ENCODE data around the gene TMCC3.
"Not testable (repeated sequence)": the region's sequence is repeated elsewhere in the genome, so short reads cannot be mapped to it uniquely, and the experiment has no call there.

Gene TMCC3

DNA sequence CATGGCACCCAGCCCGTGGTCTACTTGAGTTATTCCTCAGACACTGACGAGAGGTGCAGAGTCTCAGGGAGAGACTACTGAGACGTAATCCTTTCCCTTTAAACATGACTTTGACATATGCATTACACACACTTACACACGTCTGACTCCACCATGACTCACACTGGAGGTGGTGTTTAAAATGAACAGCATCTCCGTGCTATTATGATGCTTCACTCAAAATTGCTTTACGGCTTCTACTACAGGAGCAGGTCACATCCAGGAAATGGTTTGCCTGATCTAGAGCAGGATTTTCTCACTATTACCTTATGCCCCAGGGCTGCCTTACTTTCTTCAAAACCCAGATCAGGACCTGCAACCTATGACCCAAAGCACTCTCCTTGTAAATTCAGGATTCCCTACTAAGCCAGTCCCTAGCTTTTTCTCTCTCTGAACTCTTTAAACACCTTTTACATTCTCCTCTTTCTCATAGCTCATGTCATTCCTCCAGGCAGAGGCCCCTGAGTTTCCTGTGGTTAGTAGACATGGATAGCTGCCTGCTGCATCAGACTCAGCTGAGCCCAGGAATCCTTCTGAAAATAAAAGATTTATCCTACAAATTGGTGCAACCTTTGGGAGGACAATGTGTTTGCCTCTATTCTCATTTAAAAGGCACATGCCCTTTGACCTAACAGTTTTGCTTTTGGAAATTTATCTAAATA, 31.2 kb downstream of the TMCC3 start:
- peak; percentile 98 for DNase-seq (ENCODE audit: low read depth)
- no peak overlapping the region for H3K4me3 ChIP-seq (ENCODE audit: control insufficient read depth, low read depth, low read length)
- TF ChIP-seq, protein P1, sequence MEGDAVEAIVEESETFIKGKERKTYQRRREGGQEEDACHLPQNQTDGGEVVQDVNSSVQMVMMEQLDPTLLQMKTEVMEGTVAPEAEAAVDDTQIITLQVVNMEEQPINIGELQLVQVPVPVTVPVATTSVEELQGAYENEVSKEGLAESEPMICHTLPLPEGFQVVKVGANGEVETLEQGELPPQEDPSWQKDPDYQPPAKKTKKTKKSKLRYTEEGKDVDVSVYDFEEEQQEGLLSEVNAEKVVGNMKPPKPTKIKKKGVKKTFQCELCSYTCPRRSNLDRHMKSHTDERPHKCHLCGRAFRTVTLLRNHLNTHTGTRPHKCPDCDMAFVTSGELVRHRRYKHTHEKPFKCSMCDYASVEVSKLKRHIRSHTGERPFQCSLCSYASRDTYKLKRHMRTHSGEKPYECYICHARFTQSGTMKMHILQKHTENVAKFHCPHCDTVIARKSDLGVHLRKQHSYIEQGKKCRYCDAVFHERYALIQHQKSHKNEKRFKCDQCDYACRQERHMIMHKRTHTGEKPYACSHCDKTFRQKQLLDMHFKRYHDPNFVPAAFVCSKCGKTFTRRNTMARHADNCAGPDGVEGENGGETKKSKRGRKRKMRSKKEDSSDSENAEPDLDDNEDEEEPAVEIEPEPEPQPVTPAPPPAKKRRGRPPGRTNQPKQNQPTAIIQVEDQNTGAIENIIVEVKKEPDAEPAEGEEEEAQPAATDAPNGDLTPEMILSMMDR (conservative IDR thresholded peaks at IDR 0.05; ENCODE audit: control insufficient read depth, insufficient read depth, low read depth, low read length), result no peak

DNA sequence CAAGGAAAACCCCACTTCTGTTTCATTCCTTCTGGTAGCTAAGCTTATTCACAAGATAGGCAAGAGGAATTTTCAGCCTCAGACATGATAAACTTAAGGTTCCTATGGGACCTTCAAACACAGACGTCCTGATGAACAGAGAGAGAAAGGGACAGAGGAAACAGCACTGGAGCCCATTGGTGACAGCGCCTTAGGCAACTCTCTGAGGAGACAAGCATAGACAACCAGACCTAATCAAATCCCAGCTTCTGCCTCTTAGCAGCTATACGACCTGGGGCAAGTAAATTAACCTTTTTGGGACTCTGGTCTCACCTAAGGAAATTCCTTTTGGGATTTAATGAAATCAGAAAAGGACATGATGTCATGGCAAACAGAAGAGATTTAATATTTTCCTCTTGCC, 33.3 kb downstream of the TMCC3 start:
- TF ChIP-seq, protein P1 (conservative IDR thresholded peaks at IDR 0.05; ENCODE audit: control insufficient read depth, insufficient read depth, low read depth, low read length), result no peak
- no peak overlapping the region for H3K4me3 ChIP-seq (ENCODE audit: control insufficient read depth, low read depth, low read length)
- DNase-seq (ENCODE audit: low read depth), result no peak

DNA sequence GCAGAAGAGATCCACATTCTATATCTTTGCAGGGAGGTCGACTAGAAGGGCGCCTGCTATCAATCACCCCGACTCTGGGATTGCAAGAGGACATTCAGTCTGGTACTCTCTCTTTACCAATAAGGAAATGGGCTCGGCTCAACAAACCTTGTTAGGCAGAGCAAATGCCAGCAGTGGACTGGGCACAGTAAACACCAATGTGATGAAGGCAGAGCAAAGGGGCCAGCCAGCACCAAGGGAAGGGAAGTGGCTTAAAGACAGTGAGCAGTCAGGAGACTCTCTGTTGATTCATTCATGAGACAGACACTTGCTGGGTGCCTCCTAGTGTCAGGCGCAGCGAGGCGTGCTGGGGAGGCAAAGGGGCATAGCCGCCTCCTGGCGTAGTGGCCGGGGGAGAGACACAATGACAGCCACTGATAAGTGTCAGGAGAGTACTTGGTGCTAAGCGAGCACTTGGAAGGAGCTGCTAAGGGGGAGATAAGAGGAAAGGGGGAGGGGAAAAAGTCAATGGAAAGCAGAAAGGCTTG, 34.1 kb downstream of the TMCC3 start:
- H3K4me3 ChIP-seq (ENCODE audit: control insufficient read depth, low read depth, low read length), result no peak overlapping the region
- TF ChIP-seq, protein P1 (conservative IDR thresholded peaks at IDR 0.05; ENCODE audit: control insufficient read depth, insufficient read depth, low read depth, low read length), result no peak
- no peak for DNase-seq (ENCODE audit: low read depth)

DNA sequence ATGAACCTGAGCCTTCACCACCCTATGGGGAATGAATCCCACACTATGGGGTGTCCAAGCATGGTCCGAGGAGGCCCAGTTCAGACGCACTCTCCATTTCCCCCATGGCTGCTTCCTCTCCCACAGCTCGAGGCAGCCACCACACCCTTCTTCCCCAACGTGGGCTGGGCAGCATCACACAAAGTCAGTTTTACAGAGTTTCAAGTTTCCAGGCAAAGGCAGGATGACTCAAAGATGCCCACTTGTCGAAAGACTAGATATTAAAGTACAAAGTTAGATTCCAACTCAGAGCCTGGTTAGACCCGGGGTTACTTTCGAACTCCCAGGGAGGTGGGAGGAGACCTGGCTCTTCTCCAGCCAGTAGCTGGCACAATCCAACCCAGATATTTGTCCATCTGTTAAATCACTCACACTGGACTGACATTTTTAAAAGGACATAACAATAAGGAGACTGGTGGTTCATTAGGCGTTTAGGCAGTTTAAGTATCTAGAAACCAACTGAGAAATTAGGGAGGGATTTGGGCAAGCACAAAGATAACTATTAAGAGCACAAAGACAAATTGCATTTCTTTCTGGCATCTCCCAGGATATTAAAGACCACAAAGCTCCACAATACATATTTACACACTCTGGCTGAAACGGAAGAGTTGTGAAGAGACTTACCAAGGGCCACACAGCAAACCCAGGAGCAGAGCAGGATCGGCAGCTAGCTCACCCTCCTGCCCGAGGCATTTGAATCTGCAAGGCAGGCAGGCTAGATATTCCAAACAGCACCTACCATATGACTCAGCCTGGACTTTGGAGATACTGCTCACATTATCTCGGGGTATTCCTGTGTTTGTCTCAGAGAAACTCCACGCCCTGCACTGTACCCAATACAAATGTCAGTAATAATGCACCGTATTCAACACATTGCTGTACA, 34.8 kb downstream of the TMCC3 start:
- no peak overlapping the region for H3K4me3 ChIP-seq (ENCODE audit: control insufficient read depth, low read depth, low read length)
- TF ChIP-seq, protein P1 (conservative IDR thresholded peaks at IDR 0.05; ENCODE audit: control insufficient read depth, insufficient read depth, low read depth, low read length), result no peak
- peak; percentile 69 for DNase-seq (ENCODE audit: low read depth)

DNA sequence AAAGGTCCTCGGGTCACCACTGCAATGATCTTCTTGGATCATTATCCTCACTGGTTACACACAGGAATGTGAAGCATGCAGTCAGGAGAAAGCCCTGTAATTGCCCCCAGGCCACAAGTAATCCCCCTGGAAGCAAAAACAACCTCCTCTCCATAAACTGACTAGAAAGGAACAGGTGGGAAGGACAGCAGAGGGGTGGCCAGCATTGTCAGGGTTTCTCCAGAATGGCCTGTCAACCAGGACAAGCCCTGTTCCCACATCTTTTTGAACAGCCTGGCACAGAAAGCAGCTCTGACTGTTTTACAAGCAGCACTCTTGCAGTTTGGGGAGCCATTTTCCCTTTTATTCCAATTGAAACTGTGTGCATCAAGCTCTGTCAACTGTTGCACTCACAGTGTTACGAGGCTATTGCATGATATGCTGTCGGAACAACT, 36.1 kb downstream of the TMCC3 start:
- H3K4me3 ChIP-seq (ENCODE audit: control insufficient read depth, low read depth, low read length), result no peak overlapping the region
- TF ChIP-seq, protein P1 (conservative IDR thresholded peaks at IDR 0.05; ENCODE audit: control insufficient read depth, insufficient read depth, low read depth, low read length), result no peak
- no peak for DNase-seq (ENCODE audit: low read depth)

DNA sequence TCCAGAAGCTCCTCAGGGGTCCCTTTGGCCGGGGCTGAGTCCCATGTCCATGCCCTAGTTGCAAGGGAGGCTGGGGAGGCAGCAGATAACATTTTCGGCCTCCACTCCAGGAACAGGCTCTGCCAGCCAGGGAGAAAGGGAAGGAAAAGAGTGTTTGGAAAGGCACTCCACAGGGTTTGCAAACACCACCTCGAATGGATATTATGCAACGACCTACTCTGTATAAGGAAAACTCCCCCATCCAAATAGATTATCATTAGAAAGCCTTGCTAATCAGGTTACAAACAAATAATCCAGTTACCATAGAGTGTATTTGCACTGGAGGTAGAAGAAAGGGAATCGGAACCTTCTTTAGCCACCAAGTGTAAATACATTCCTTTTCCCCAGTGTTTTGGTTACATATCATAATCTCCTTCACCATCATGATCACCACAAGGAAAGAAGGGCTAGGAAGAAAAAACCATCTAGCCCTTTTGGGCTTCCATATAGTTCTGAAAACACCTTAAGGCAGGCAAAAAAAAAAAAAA, 40.4 kb downstream of the TMCC3 start:
- no peak overlapping the region for H3K4me3 ChIP-seq (ENCODE audit: control insufficient read depth, low read depth, low read length)
- TF ChIP-seq, protein P1 (conservative IDR thresholded peaks at IDR 0.05; ENCODE audit: control insufficient read depth, insufficient read depth, low read depth, low read length), result no peak
- DNase-seq (ENCODE audit: low read depth), result no peak

DNA sequence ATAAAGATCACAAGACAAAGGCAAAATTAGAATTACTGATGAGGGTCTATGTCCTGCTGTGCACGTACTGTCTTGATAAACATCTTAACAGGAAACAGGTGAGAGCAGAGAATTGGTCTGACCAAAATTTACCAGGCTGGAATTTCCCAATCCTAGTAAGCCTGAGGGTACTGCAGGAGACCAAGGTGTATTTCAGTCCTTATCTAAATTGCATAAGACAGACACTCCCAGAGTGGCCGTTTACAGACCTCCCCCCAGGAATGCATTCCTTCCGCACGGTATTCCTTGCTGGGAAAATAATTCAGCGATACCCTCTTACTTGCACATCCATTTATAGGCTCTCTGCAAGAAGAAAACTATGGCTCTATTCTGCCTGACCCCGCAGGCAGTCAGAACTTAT, 43.5 kb downstream of the TMCC3 start:
- H3K4me3 ChIP-seq (ENCODE audit: control insufficient read depth, low read depth, low read length); DNase-seq (ENCODE audit: low read depth): not testable (repeated sequence)
